Activated T-helper 17 cell treated with anti-CD3 and anti-CD28 coated beads, Interleukin-2, amount 50 U/mL, for 72 hours (primary cell): ENCODE data around the gene SLC22A1. TPM values are rescaled to one million over a fixed set of nuclear protein-coding genes. Genes with fewer than 3 reads are reported as not detected.
"Not testable (repeated sequence)": the region's sequence is repeated elsewhere in the genome, so short reads cannot be mapped to it uniquely, and the experiment has no call there.

ENCODE experiments used
- ATAC-seq: fragments of 150-1000 bp; cut with Tn5 transposase; replicated peaks from 2 replicates; pipeline ENCODE4 v1.10.0; 2021; ENCODE audit warnings: mild to moderate bottlenecking, moderate library complexity
- H3K27ac Mint-ChIP-seq: one replicate; pipeline ENCODE4 v1.8.0; 2022; ENCODE audit warnings: mixed read lengths
- H3K27me3 Mint-ChIP-seq: one replicate; pipeline ENCODE4 v1.8.0; 2022; ENCODE audit warnings: mixed read lengths
- H3K36me3 Mint-ChIP-seq: one replicate; pipeline ENCODE4 v1.8.0; 2022; ENCODE audit warnings: low read depth, mild to moderate bottlenecking, mixed read lengths
- H3K4me1 Mint-ChIP-seq: one replicate; pipeline ENCODE4 v1.8.0; 2022; ENCODE audit warnings: mixed read lengths
- H3K4me3 Mint-ChIP-seq: one replicate; pipeline ENCODE4 v1.8.0; 2022; ENCODE audit warnings: mild to moderate bottlenecking, mixed read lengths
- H3K9me3 Mint-ChIP-seq: one replicate; pipeline ENCODE4 v1.8.0; 2022; ENCODE audit warnings: mixed read lengths
- total RNA-seq, 2 donors: library from RNA; stranded (reverse); gene quantifications; one replicate each; pipeline ENCODE4 v1.2.3, GENCODE V29; 2022

The SLC22A1 gene
- total RNA-seq, 2 donors from 2014 or later = 3.3 to 3.7 TPM

DNA sequence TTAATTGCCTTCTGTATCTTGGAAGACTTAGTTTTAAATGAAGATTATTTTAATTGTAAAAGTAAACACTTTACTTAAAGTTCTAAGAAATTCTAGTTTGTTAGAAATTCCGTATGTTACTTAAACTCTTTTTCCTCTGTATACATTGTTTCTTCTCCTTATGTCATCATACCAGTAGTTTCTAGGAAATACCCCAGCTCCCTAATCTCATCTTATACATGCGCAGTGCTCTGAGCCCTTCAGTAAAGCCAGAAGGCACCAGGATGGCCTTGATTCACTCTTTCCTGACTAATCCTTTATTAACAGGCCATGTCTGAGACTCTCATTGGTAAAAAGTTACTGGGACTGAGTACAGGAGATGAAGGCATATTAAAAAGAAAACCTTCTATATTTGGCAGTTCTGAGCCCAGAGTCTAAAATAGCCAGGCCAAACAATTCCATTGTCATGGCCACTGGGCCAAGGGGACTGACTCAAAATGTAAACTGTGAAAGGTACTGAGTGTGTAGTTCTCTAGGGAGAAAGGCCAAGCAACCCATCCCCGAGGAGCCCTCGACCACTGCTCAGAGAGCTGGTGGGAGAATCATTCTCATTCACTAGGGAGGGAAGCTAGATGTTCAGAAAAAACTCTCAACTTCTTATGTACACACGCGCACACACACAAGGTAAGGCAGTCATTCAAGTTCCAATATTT lies 25.0 kb downstream of the SLC22A1 start:
- H3K36me3 Mint-ChIP-seq = no peaks in the 10 kb centered on the region
- H3K9me3 Mint-ChIP-seq = peaks cover 8% of the 10 kb centered on the region
- H3K27ac Mint-ChIP-seq = no peak overlapping the region
- no peak for ATAC-seq
- H3K27me3 Mint-ChIP-seq = peaks cover 3% of the 10 kb centered on the region
- H3K4me1 Mint-ChIP-seq = no peaks in the 10 kb centered on the region
- no peak overlapping the region for H3K4me3 Mint-ChIP-seq

DNA sequence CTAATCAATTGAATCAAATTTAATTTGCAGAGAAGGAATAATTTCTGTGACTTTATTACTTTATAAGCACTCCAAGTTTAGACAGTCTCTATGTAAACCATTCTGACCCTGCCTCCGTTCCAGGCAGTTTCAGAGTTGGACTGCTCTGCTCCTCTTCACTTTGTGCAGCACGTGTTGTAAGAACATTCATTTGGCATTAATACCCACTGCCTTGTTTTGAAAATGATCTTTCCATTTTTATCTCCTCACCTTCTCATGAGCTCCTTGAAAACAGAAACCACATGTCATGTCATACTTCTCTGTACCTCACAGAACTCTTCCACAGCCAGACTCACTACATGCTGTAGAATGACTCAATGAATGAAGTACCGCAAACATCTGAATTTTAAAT lies 25.5 kb downstream of the SLC22A1 start:
- no peaks in the 10 kb centered on the region for H3K36me3 Mint-ChIP-seq
- H3K27ac Mint-ChIP-seq = no peak overlapping the region
- no peaks in the 10 kb centered on the region for H3K4me1 Mint-ChIP-seq
- no peak overlapping the region for H3K4me3 Mint-ChIP-seq
- peaks cover 3% of the 10 kb centered on the region for H3K27me3 Mint-ChIP-seq
- ATAC-seq = no peak
- peaks cover 8% of the 10 kb centered on the region for H3K9me3 Mint-ChIP-seq

DNA sequence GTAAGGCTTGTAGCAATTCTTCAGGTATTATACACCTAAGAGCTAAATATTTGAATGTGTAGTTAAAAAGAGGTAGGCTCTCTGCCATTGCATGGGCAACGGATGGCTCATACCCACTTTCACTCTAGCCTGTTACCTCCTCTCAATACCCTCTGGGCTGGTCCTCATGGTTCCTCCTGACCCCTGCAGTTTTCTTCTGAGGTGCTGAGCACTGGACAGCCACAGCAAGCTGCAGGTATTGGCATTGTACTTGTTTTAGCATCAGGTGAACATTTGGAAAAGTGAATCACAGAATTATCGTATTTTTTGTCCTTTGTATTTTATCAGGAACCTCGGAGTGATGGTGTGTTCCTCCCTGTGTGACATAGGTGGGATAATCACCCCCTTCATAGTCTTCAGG lies 32.9 kb downstream of the SLC22A1 start:
- no peaks in the 10 kb centered on the region for H3K36me3 Mint-ChIP-seq

DNA sequence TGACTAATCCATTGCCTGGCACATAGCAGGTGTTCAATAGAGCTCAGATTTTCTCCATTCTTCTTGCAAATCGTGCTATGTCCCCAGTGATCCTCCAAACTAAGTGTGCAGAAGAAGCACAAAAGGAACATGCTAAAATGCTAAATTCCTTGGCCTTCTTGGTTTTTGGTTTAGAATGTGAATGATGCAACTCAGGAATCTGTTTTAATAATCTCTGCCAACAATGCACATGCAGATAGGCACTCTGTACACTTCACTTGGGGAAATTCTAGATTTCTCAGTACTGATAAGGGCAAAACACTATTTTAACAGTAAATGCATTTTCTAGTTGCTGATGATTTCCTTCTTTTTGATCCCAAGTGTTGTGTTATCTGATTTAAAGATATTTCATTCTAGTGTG lies 35.2 kb downstream of the SLC22A1 start:
- Mint-ChIP-seq H3K4me3 (no peak overlapping the region), H3K4me1 (no peaks in the 10 kb centered on the region), H3K36me3 (no peaks in the 10 kb centered on the region), H3K27ac (no peak overlapping the region), H3K9me3 (no peaks in the 10 kb centered on the region), H3K27me3 (peaks cover 2% of the 10 kb centered on the region)
- ATAC-seq = no peak

More for the DNA sequence above, 32.9 kb downstream of the SLC22A1 start:
- Mint-ChIP-seq H3K27me3 (no peaks in the 10 kb centered on the region), H3K4me3 (no peak overlapping the region), H3K4me1 (no peaks in the 10 kb centered on the region), H3K9me3 (peaks cover 3% of the 10 kb centered on the region), H3K27ac (no peak overlapping the region)
- no peak for ATAC-seq

DNA sequence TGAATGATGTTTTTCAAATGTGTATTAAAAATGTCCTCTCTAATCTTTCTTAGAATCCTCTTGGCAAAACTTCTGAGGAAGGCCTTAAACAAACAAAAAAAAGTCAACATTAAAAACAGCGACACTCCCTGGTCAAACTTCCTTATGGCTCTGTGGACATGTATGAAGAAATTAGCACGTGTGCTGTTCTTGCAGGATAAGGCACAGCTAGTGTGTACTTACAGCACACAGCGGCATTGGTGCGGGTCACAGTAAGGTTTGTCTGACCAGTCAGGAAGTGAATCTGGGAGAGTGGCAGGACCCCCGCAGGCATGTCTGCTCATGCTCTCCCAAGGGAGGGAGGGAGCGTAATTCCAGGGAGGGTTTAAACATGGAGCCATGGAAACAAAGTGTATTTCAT lies 38.8 kb downstream of the SLC22A1 start:
- ATAC-seq = no peak
- Mint-ChIP-seq H3K27me3 (peaks cover 11% of the 10 kb centered on the region), H3K4me1 (no peaks in the 10 kb centered on the region), H3K36me3 (no peaks in the 10 kb centered on the region), H3K4me3 (no peak overlapping the region), H3K9me3 (peaks cover 3% of the 10 kb centered on the region), H3K27ac (no peak overlapping the region)

DNA sequence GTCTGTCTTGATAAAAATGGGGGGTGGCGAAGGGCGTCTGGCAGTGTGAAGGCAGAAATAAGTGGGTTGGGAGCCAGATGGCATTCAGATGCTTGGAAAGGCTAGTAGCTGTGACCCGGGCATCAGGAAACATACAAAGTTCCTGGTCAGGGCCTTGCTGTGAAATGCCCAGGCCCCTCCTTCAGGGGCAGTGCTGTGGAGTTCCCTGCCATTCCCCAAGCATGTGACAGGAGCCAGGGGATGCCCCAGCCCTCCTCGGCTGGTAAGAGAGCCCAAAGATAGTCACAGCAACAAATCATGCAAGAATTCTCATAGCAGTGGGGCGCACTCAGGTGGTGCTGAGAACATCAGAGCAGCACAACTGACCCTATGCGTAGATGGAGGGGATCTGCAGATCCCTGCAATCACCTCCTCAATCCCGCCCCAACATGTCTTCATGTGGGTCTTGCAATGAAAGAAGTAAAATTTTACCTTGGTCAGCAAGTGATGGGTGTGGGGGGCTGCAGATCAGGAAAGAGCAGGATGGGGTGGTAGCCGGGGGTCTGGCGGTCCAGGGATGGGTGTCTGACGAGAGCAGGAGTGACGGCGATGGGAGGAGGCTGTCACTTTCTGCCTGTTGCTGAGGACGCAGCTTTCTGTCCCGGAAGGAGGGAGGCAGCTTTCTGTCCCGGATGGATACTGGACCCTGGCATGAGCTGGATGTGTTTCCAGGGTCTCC lies 39.5 kb downstream of the SLC22A1 start:
- no peak for ATAC-seq
- no peaks in the 10 kb centered on the region for H3K4me1 Mint-ChIP-seq
- no peak overlapping the region for H3K4me3 Mint-ChIP-seq
- peaks cover 3% of the 10 kb centered on the region for H3K9me3 Mint-ChIP-seq
- H3K27me3 Mint-ChIP-seq = peaks cover 11% of the 10 kb centered on the region
- no peaks in the 10 kb centered on the region for H3K36me3 Mint-ChIP-seq
- H3K27ac Mint-ChIP-seq = no peak overlapping the region

DNA sequence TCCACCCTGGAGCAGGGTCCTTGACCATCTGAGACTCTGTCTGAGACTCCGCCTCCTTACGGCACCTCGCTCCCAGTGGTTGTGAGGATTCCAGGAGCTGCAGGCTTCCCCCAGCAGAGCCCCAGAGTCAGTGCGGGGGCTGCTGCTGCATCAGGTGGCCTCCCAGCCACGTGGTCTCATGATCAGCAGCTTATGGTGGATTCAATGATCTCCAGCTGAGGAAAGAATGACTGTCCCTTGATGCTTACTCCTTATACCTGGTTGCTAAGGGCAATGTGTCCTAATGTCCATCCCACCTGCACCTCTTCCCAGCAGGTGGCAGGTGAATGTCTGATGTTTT lies 40.0 kb downstream of the SLC22A1 start:
- Mint-ChIP-seq H3K9me3 (peaks cover 3% of the 10 kb centered on the region), H3K27ac (no peak overlapping the region), H3K4me1 (no peaks in the 10 kb centered on the region), H3K36me3 (no peaks in the 10 kb centered on the region), H3K27me3 (peaks cover 11% of the 10 kb centered on the region), H3K4me3 (no peak overlapping the region)
- no peak for ATAC-seq

DNA sequence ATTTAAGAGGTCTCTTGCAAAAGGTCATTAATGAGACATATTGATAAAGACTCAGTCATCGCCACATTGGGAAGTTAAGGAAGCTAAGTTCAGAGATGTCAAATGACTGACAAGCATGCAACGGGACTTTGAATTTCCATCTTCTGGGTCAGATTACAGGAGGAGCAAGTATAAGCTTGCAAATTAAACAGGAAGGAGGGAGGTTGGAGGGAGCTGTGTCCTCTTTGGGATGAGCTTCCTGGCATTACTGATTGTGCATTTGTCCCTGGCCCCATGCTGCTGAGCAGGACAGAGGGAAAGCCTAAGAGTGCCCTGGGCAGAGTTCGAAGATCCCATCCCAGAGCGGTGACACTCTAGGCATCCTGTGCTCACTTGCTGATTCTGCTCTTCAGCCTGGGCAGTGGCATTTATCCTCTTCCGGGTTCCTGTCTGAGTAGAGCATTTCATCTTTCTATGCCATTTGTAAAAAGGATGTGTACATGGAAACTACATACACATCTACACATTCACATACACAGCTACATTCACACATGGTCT lies 40.5 kb downstream of the SLC22A1 start:
- no peaks in the 10 kb centered on the region for H3K4me1 Mint-ChIP-seq
- peaks cover 14% of the 10 kb centered on the region for H3K27me3 Mint-ChIP-seq
- H3K4me3 Mint-ChIP-seq = no peak overlapping the region
- no peak overlapping the region for H3K27ac Mint-ChIP-seq
- ATAC-seq = no peak
- peaks cover 3% of the 10 kb centered on the region for H3K9me3 Mint-ChIP-seq
- no peaks in the 10 kb centered on the region for H3K36me3 Mint-ChIP-seq

DNA sequence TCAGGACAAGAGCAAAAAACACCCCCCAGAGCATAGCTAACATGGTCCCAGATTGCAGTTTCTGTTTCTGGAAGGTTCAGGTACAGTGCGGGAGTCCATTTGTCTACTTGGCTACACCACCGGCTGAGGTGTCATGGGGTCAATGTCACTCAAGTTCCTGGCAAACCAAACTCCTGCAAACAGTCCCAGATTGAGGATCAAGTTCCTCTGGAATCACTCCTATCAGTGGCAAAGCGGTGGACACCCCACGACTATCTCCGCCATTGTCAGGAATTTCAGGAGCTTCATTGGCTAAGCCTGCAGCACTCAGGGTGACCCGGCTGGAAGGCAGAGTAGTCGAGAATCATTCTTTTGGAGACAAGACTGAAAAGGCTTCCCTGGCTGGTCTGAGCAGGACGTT lies 41.8 kb downstream of the SLC22A1 start:
- no peak for ATAC-seq
- Mint-ChIP-seq H3K27me3 (peaks cover 19% of the 10 kb centered on the region), H3K9me3 (peaks cover 3% of the 10 kb centered on the region), H3K4me3 (no peak overlapping the region), H3K4me1 (no peaks in the 10 kb centered on the region), H3K27ac (no peak overlapping the region), H3K36me3 (no peaks in the 10 kb centered on the region)

DNA sequence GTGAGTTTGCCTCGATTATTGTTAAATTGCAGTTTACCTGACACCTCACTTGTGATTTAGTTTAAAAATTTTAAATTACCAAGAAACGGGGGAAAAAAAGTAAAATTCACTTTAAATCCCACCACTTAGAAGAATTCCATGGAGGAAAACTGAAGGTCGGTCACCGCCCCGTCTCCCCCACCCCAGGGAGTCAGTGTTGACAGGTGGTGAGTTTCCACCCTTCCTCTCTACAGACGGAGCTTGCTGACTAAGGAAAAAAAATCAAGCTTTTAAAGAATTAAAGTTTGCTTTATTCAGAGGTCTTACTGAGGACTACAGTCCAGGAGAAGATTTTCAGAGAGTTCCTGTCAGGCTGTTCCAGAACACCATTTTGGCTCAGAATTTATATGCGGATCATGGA lies 42.3 kb downstream of the SLC22A1 start:
- H3K36me3 Mint-ChIP-seq = no peaks in the 10 kb centered on the region
- H3K27ac Mint-ChIP-seq = no peak overlapping the region
- H3K4me3 Mint-ChIP-seq = no peak overlapping the region
- no peak for ATAC-seq
- peaks cover 19% of the 10 kb centered on the region for H3K27me3 Mint-ChIP-seq
- no peaks in the 10 kb centered on the region for H3K4me1 Mint-ChIP-seq
- peaks cover 3% of the 10 kb centered on the region for H3K9me3 Mint-ChIP-seq

DNA sequence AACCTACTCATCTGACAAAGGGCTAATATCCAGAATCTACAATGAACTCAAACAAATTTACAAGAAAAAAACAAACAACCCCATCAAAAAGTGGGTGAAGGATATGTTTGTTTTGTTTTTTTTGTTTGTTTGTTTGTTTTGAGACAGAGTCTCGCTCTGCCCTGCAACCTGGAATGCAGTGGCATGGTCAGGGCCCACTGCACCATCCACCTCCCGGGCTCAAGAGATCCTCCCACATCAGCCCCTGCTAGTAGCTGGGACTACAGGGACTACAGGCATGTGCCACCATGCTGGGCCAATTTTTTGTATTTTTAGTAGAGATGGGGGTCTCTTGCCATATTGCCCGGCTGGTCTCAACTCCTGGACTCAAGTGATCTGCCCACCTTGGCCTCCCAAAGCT lies 44.3 kb downstream of the SLC22A1 start:
- peaks cover 23% of the 10 kb centered on the region for H3K27me3 Mint-ChIP-seq
- ATAC-seq, H3K36me3 Mint-ChIP-seq, H3K4me3 Mint-ChIP-seq, H3K27ac Mint-ChIP-seq, H3K9me3 Mint-ChIP-seq, H3K4me1 Mint-ChIP-seq: not testable (repeated sequence)

DNA sequence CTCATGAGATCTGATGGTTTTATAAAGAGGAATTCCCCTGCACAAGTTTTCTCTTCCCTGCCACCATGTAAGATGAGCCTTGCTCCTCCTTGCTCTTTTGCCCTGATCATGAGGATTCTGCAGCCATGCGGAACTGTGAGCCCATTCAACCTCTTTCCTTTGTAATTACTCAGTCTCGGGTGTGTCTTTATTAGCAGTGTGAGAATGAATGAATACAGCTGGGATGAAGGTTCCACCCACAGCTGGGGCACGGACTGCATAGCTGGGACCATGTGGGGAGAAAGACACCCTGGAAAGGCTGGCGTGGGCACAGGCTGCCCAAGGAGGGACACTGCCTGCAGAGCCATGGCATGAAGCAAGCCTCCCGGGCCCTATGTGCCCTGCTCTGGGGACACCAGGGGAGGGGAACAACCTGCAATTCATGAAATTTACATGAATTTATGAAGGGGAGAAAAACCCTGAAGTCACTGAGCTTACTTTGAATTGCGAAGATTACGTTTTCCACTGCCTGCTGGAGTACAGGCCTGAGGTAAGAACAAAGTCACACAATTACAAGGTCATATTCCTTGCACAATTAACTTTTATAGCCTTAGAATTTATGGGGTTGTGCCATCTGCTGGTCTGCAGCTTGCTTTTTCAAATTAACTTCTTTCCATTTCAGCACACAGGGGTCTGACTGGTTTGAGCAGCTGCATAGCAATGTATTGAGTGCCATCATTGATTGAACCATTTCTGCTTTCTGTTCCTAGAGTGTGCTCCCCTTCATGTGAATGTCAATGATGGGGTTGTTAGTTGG lies 46.2 kb downstream of the SLC22A1 start:
- ATAC-seq = no peak

DNA sequence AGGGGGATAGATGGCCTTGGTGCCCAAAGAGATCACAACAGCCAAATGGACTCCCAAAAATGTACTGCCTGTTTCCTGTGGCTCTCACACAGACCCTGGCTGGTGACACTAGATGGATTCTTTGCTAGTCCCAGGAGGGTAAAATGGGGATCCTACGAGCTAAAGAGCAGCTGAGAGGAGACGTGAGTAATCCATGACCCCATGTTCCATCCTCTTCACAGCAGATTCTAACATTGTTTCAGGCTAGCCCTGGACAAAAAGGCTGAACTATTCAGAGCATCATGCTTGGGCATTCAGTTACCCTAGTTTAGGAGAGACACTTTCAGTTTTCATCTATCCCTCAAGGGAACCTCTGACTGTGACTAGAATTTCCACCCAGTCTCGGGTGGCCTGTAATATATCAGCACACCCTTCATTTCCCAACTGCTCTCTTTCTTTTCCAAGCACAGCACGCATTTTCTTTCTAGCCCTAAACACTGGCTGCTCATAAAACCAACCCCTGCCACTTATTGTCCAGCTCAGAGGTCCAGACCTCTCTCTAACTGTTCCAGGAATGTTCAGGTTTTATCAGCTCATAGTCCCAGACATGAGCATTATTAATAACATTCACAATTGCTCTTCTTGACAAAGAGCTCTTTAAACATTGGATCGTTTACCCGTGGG lies 48.5 kb downstream of the SLC22A1 start:
- ATAC-seq = no peak
- Mint-ChIP-seq H3K27ac (no peak overlapping the region), H3K9me3 (peaks cover 2% of the 10 kb centered on the region), H3K27me3 (peaks cover 18% of the 10 kb centered on the region), H3K36me3 (no peaks in the 10 kb centered on the region), H3K4me1 (no peaks in the 10 kb centered on the region), H3K4me3 (no peak overlapping the region)

More for the DNA sequence above, 46.2 kb downstream of the SLC22A1 start:
- H3K27me3 Mint-ChIP-seq = peaks cover 19% of the 10 kb centered on the region
- H3K4me3 Mint-ChIP-seq = no peak overlapping the region
- no peaks in the 10 kb centered on the region for H3K36me3 Mint-ChIP-seq
- no peak overlapping the region for H3K27ac Mint-ChIP-seq
- H3K9me3 Mint-ChIP-seq = peaks cover 3% of the 10 kb centered on the region
- no peaks in the 10 kb centered on the region for H3K4me1 Mint-ChIP-seq

DNA sequence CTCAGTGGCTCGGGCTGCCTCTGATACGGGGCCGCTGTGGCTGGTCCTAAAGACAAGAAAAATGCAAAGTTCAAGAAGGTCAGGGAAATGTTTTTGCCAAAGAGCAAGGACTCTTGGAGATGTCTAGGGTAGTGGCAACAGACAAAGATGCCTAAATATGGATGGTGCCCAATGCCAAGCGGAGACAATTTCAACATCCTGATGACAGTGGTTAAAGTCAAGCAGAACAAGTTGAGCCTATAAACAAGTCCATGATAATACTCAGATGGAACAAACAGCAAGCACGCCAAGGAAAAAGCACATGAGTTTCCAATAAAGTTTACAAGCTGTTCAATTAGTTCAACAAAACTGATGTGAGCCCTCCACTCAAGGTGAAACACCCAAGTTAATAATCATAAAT lies 51.1 kb downstream of the SLC22A1 start:
- Mint-ChIP-seq H3K4me1 (no peaks in the 10 kb centered on the region), H3K9me3 (no peaks in the 10 kb centered on the region), H3K27me3 (peaks cover 15% of the 10 kb centered on the region), H3K36me3 (no peaks in the 10 kb centered on the region), H3K4me3 (no peak overlapping the region), H3K27ac (no peak overlapping the region)
- no peak for ATAC-seq
